Measurements from ENCODE around the gene BLID. TPM values are rescaled to one million over a fixed set of nuclear protein-coding genes. Genes with fewer than 3 reads are reported as not detected.

BLID gene
- total RNA-seq: not detected in 2 replicates

GRCh38 chr11:122115524-122116379, at the start of gene BLID:
TSS of gene BLID (minus strand) at chr11:122116215. CDS start at chr11:122115922, 293 bp downstream.
- no peak within 1 kb of the TSS for H3K27ac Mint-ChIP-seq
- H3K36me3 Mint-ChIP-seq (ENCODE audit: low read depth): no peaks in the 10 kb centered on the region
- H3K4me3 Mint-ChIP-seq: no peak within 1 kb of the TSS
- no peaks in the 10 kb centered on the region for H3K4me1 Mint-ChIP-seq
- intact Hi-C loops (cut with micrococcal nuclease): no loop called here
- no peaks in the 10 kb centered on the region for H3K27me3 Mint-ChIP-seq
- no peak for DNase-seq
- no peaks in the 10 kb centered on the region for H3K9me3 Mint-ChIP-seq

- H3K27ac Mint-ChIP-seq: no peak overlapping the region
- peaks cover 2% of the 10 kb centered on the region for H3K27me3 Mint-ChIP-seq
- no peak for DNase-seq
- H3K4me3 Mint-ChIP-seq: no peak overlapping the region
- intact Hi-C loops (cut with micrococcal nuclease): no loop called here
- H3K4me1 Mint-ChIP-seq: no peaks in the 10 kb centered on the region
- H3K9me3 Mint-ChIP-seq: no peaks in the 10 kb centered on the region
- H3K36me3 Mint-ChIP-seq (ENCODE audit: low read depth): no peaks in the 10 kb centered on the region
Measured at GRCh38 chr11:122163053-122163819, 47.2 kb upstream of the BLID start.

GRCh38 chr11:122162095-122162494, 46.1 kb upstream of the BLID start:
- Mint-ChIP-seq H3K4me1 (peaks cover 9% of the 10 kb centered on the region), H3K36me3 (ENCODE audit: low read depth) (no peaks in the 10 kb centered on the region), H3K9me3 (no peaks in the 10 kb centered on the region), H3K27ac (no peak overlapping the region), H3K4me3 (no peak overlapping the region), H3K27me3 (peaks cover 6% of the 10 kb centered on the region)
- intact Hi-C loops (cut with micrococcal nuclease): no loop called here
- no peak for DNase-seq

GRCh38 chr11:122160841-122161590, 45.0 kb upstream of the BLID start:
- DNase-seq: no peak
- peaks cover 13% of the 10 kb centered on the region for H3K4me1 Mint-ChIP-seq
- H3K9me3 Mint-ChIP-seq: no peaks in the 10 kb centered on the region
- no peak overlapping the region for H3K4me3 Mint-ChIP-seq
- intact Hi-C loops (cut with micrococcal nuclease): no loop called here
- H3K27ac Mint-ChIP-seq: no peak overlapping the region
- H3K36me3 Mint-ChIP-seq (ENCODE audit: low read depth): no peaks in the 10 kb centered on the region
- H3K27me3 Mint-ChIP-seq: peaks cover 6% of the 10 kb centered on the region

- peaks cover 6% of the 10 kb centered on the region for H3K27me3 Mint-ChIP-seq
- no peaks in the 10 kb centered on the region for H3K9me3 Mint-ChIP-seq
- no peak overlapping the region for H3K27ac Mint-ChIP-seq
- no peak overlapping the region for H3K4me3 Mint-ChIP-seq
- DNase-seq: no peak
- intact Hi-C loops (cut with micrococcal nuclease): no loop called here
- H3K4me1 Mint-ChIP-seq: peaks cover 13% of the 10 kb centered on the region
- H3K36me3 Mint-ChIP-seq (ENCODE audit: low read depth): no peaks in the 10 kb centered on the region
Measured at GRCh38 chr11:122159861-122160260, 43.8 kb upstream of the BLID start.

- no peak for DNase-seq
- Mint-ChIP-seq H3K27ac (no peak overlapping the region), H3K36me3 (ENCODE audit: low read depth) (no peaks in the 10 kb centered on the region), H3K4me1 (peaks cover 13% of the 10 kb centered on the region), H3K9me3 (no peaks in the 10 kb centered on the region), H3K27me3 (peaks cover 6% of the 10 kb centered on the region), H3K4me3 (no peak overlapping the region)
- intact Hi-C loops (cut with micrococcal nuclease): no loop called here
Measured at GRCh38 chr11:122159173-122159721, 43.2 kb upstream of the BLID start.

- Mint-ChIP-seq H3K27me3 (peaks cover 6% of the 10 kb centered on the region), H3K27ac (no peak overlapping the region), H3K9me3 (no peaks in the 10 kb centered on the region), H3K4me3 (no peak overlapping the region), H3K4me1 (peaks cover 13% of the 10 kb centered on the region), H3K36me3 (ENCODE audit: low read depth) (no peaks in the 10 kb centered on the region)
- DNase-seq: no peak
- intact Hi-C loops (cut with micrococcal nuclease): no loop called here
Measured at GRCh38 chr11:122158171-122158570, 42.2 kb upstream of the BLID start.

GRCh38 chr11:122157653-122158161, 41.7 kb upstream of the BLID start:
- Mint-ChIP-seq H3K4me3 (peak overlapping the region; percentile 57), H3K4me1 (peaks cover 13% of the 10 kb centered on the region), H3K9me3 (no peaks in the 10 kb centered on the region), H3K27ac (no peak overlapping the region), H3K36me3 (ENCODE audit: low read depth) (no peaks in the 10 kb centered on the region), H3K27me3 (peaks cover 6% of the 10 kb centered on the region)
- DNase-seq: no peak
- intact Hi-C loops (cut with micrococcal nuclease): no loop called here

- no peak overlapping the region for H3K27ac Mint-ChIP-seq
- no peaks in the 10 kb centered on the region for H3K36me3 Mint-ChIP-seq (ENCODE audit: low read depth)
- peaks cover 13% of the 10 kb centered on the region for H3K4me1 Mint-ChIP-seq
- H3K9me3 Mint-ChIP-seq: no peaks in the 10 kb centered on the region
- H3K27me3 Mint-ChIP-seq: peaks cover 6% of the 10 kb centered on the region
- peak overlapping the region; percentile 57 for H3K4me3 Mint-ChIP-seq
- intact Hi-C loops (cut with micrococcal nuclease): no loop called here
- no peak for DNase-seq
Measured at GRCh38 chr11:122156940-122157382, 40.9 kb upstream of the BLID start.

GRCh38 chr11:122155765-122156527, 39.9 kb upstream of the BLID start:
- DNase-seq: no peak
- Mint-ChIP-seq H3K36me3 (ENCODE audit: low read depth) (no peaks in the 10 kb centered on the region), H3K4me3 (peak overlapping the region; percentile 17), H3K9me3 (no peaks in the 10 kb centered on the region), H3K4me1 (peaks cover 13% of the 10 kb centered on the region), H3K27ac (no peak overlapping the region), H3K27me3 (peaks cover 6% of the 10 kb centered on the region)
- intact Hi-C loops (cut with micrococcal nuclease): no loop called here

- H3K36me3 Mint-ChIP-seq (ENCODE audit: low read depth): no peaks in the 10 kb centered on the region
- no peak overlapping the region for H3K4me3 Mint-ChIP-seq
- intact Hi-C loops (cut with micrococcal nuclease): no loop called here
- H3K4me1 Mint-ChIP-seq: peaks cover 13% of the 10 kb centered on the region
- no peaks in the 10 kb centered on the region for H3K9me3 Mint-ChIP-seq
- no peak for DNase-seq
- H3K27ac Mint-ChIP-seq: no peak overlapping the region
- peaks cover 6% of the 10 kb centered on the region for H3K27me3 Mint-ChIP-seq
Measured at GRCh38 chr11:122154994-122155393, 39.0 kb upstream of the BLID start.

- no peak overlapping the region for H3K27ac Mint-ChIP-seq
- intact Hi-C loops (cut with micrococcal nuclease): no loop called here
- peaks cover 13% of the 10 kb centered on the region for H3K4me1 Mint-ChIP-seq
- no peaks in the 10 kb centered on the region for H3K36me3 Mint-ChIP-seq (ENCODE audit: low read depth)
- no peaks in the 10 kb centered on the region for H3K9me3 Mint-ChIP-seq
- no peak overlapping the region for H3K4me3 Mint-ChIP-seq
- H3K27me3 Mint-ChIP-seq: peaks cover 4% of the 10 kb centered on the region
- no peak for DNase-seq
Measured at GRCh38 chr11:122154227-122154626, 38.2 kb upstream of the BLID start.

GRCh38 chr11:122153746-122154145, 37.7 kb upstream of the BLID start:
- Mint-ChIP-seq H3K4me3 (no peak overlapping the region), H3K4me1 (peaks cover 13% of the 10 kb centered on the region), H3K36me3 (ENCODE audit: low read depth) (no peaks in the 10 kb centered on the region), H3K27me3 (peaks cover 4% of the 10 kb centered on the region), H3K9me3 (no peaks in the 10 kb centered on the region), H3K27ac (no peak overlapping the region)
- no peak for DNase-seq
- intact Hi-C loops (cut with micrococcal nuclease): no loop called here

Measured in activated CD4-positive, alpha-beta T cell treated with anti-CD3 and anti-CD28 coated beads, Interleukin-2, amount 10 ng/mL, durations not matched to agents 24 days and 14 days (primary cell).